SK-N-MC (cell line): ENCODE measurements around the gene ISLR2.

ENCODE experiments used
- EZH2 ChIP-seq: fragments of 200-600 bp; sonication (generic); IDR thresholded peaks from one replicate; pipeline ENCODE4 v1.6.1; 2017; ENCODE audit warnings: antibody characterized with exemption
- POLR2AphosphoS5 ChIP-seq: IDR thresholded peaks from 2 replicates; pipeline ENCODE4 v1.6.1; 2012; ENCODE audit warnings: mild to moderate bottlenecking, low read depth, low read length, borderline replicate concordance

DNA sequence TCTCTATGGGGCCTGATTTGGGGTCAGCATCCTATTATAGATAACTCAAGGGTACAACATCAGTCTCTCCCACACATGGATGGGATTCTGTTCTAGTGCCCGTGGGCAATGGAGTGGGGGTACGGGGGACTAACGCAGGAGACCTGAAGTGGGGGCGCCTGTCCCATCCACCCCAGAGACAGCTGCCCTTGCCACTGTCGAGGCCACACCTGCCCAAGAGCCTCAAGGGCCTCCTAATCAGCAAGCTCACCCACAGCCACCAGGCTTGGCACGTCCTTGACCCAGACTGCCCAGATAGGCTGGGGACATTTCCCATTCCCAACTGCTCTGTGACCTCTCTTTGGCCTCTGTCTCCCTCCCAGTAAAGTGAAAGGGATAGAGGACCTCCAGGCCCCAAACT is 8.5 kb upstream of the ISLR2 start:
- TF ChIP-seq EZH2: no peak
- TF ChIP-seq POLR2AphosphoS5: no peak
